A549 treated with RU486 at 1 μM for 4 hours (cell line): ENCODE measurements around the gene TTLL3. TPM values are rescaled to one million over a fixed set of nuclear protein-coding genes. Genes with fewer than 3 reads are reported as not detected.

Experiments used
- total RNA-seq: library from RNA; stranded (reverse); fragments of 200-300 nt; extraction: Qiagen RNA extraction; gene quantifications from 5 replicates; pipeline ENCODE4 v1.2.3, GENCODE V29; 2022; ENCODE audit warnings: low read depth

The TTLL3 gene, protein sequence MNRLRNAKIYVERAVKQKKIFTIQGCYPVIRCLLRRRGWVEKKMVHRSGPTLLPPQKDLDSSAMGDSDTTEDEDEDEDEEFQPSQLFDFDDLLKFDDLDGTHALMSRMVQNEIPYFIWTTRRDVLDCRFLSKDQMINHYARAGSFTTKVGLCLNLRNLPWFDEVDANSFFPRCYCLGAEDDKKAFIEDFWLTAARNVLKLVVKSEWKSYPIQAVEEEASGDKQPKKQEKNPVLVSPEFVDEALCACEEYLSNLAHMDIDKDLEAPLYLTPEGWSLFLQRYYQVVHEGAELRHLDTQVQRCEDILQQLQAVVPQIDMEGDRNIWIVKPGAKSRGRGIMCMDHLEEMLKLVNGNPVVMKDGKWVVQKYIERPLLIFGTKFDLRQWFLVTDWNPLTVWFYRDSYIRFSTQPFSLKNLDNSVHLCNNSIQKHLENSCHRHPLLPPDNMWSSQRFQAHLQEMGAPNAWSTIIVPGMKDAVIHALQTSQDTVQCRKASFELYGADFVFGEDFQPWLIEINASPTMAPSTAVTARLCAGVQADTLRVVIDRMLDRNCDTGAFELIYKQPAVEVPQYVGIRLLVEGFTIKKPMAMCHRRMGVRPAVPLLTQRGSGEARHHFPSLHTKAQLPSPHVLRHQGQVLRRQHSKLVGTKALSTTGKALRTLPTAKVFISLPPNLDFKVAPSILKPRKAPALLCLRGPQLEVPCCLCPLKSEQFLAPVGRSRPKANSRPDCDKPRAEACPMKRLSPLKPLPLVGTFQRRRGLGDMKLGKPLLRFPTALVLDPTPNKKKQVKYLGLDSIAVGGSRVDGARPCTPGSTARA
- 4.8 to 7.9 TPM (median 6.8 TPM) in 5 replicates for total RNA-seq

DNA sequence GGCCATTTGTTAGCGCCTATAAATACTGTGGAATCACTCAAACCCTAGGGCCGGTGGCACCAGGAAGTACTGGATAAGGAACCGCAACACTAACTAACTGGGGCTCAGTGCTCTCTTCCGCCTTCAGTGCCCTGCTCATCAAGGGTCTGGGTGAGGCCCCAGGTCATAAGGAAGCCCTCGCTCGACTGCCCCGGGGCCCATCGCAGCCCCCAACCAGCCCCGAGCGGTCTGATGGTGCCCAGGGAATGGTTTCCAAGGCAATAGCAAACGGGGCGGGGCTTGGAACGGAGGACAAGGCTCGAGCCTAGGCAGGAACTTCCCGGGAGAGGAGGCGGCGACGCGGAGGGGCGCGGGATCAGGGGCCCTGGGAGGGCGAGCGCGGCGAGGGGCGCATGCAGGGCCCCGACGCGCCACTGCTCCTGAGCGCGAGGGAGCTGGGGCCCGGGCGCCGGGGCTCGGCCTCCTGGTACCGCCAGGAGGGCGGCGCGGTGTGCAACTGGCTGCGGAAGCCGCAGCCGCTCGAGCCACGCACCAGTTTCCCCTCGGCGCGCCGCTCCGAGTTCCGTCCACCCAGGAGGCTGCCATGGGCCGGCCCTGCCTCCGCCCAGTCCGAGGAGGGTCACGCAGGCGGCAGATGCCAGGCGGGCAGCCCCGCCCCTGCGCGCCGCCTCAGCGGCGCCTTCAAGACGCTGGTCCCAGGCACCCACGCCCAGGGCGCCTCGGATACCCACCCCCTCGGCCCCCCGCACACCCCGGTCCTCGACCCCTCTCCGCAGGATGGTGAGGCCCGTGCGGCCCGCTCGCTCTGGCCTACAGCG, at the start of gene TTLL3:
TSS of gene TTLL3 (plus strand) at position 648 of the 818 bp plus-strand sequence. CDS start 400 bp downstream, outside the sequence.

DNA sequence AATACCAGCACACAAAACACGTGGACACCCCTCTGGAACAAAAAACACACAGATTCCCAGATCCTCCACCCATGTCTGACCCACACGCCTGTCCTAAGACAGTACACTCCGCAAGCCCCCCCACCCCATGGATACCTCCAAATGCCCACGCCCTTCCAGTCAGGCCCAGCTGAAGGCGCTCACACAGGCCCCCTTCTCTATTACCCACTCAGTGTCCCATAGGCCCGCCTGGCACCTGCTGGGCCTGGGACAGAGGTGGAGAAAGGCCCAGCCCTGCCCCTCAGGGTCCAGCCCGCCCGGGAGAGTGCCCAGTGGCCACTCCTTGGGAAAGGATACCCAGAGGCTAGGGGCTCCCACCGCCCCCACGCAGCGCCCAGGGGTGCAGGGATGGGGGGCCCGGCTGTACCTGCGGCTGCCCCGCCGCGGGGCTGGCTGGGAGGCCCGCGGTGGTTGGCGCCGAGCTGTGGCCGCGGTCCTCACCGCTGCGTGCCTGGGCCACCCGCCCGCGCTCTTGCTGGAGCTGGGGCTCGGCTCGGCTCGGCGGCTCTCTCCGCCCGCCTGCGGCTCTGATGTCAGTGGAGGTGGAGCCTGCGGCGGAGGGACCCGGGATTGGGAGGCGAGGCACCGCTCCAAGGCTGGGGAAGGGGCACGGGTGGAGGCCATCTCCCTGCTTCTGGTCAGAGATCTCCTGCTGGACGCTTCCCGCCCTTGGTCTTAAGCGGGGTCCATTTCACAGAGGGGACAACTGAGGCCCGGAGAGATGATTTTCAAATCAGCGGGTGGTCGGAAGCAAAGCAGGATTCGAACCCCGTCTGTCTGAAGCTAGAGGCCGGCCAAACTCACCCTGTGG, 40.4 kb upstream of the TTLL3 start, which contains the start of gene CAMK1:
TSS of gene CAMK1 (minus strand) at position 522 of the 850 bp plus-strand sequence. CDS start 2,198 bp downstream, outside the sequence.

DNA sequence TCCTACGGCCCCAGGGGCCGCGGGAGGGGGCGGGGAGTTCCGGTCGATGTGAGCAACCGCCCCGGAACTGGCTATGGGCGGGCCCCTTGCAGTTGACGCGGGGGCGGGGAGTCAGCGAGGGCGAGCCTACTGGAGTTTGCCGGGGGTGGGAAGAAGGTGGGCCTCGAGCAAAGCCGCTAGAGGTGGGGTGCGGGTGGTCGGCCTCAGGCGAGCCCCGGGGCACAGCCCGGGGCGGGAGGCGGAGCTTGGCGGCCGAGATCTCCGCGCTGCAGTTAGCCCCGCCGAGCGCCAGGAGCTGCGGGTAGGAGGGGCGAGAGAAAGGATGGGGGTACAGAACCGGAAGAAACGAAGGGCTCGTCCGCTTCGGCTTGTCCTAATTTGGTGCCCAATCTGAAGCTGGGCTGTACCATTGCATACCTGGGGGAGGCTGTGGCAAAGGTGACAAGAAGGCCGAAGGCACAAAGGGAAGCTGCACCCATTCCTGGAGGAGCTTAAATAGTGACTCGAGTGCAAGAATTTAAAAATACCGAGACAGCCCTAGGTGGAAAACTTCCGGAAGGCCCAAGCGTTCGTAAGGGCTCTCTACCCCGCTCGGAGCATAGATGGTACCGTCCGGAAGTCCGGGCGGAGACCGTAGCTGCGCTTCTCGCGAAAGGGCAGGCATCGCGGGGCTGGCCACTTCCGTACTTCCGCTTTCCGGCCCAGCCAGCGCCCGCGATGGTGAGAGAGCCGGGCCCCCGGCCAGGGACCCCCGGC, 17.5 kb upstream of the TTLL3 start, which contains the start of the genes ARPC4 and TADA3:
TSS of gene ARPC4 (plus strand) at position 678 of the 756 bp plus-strand sequence. CDS start at position 718, 40 bp downstream.
TSS of gene TADA3 (minus strand) at position 69 of the 756 bp plus-strand sequence. CDS start 1,007 bp downstream, outside the sequence.

DNA sequence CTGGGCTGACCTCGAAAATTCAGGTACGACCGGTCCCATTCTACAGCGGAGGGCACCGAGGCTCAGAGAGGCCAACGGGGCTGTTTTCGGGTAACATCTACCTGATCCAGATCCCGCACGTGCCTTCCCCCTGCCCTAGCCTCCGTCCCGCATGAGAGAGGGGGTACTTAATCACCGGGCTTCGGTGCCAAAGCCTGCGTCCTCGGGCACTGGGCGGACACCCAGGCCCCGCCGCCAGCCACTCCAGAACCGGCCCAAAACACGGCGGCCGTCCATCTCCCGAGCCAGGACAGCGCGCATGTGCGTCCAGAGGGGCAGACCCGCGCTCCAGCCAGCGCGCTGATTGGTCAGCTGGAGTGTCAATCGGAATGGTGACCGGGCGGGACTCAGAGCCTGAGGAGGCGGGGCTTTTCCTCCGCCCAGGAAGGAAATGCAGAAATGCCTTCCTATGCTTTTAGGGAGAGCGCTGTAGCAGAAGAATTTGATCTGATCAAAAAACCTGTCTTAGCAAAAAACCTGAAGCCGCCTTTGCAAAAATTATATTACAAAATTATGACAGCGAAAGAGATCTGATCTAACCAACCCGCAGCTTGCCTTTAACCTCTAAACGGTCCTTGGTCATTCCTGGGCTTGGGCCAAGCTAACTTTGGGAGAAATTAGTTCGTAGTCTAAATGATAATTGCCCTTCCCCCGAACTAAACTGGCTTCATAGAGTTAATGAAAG, 33.8 kb downstream of the TTLL3 start, which contains the start of gene RPUSD3:
TSS of gene RPUSD3 (minus strand) at position 294 of the 724 bp plus-strand sequence. CDS start at position 276, 18 bp downstream.

DNA sequence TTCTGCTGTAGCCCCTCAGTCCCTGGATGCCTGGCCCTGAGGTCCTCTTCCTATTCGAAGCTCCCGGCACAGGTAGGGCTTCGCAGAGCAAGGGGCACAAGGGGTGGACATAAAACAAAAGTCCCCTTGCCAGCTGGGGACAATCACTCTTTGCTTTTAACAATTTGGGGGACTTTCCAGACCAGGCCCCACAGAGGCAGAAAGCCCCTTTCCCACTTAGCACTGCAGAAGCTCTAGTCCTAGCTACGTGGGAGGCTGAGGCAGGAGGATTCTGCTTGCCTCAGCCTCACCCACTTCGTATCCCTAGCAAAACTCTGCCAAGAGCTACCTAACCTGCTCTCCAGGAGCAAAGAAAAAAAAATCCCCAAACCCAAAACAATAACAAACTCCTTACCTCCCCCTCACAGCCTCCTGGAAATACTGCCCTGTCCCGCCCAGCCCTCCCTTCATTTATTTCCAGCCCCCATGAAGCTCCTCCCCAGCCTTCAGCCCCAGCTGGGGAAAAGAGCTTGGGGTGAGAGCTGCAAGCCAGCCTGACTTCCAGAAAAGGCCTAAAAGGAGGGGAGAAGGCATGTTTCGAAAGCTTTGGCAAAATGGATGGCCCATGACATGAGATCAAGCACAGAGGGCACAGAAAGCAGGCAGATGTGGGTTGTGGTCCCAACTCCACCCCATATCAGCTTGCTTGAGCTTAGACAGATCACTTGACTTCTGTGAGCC, 69.9 kb downstream of the TTLL3 start, which contains the start of gene CIDEC:
TSS of gene CIDEC (minus strand) at position 424 of the 720 bp plus-strand sequence. CDS start 1,767 bp downstream, outside the sequence.

Other genes starting within 250 kb of the TTLL3 start
- gene MTMR14, start 160.8 kb upstream of the TTLL3 start, total RNA-seq = 25.0 to 31.7 TPM (median 27.5 TPM) in 5 replicates
- gene CPNE9, start 106.4 kb upstream of the TTLL3 start, total RNA-seq = 0.08 to 0.27 TPM (median 0.18 TPM) in 4 of 5 replicates, not detected in the other
- 16.1 to 19.8 TPM (median 18.8 TPM) in 5 replicates for gene BRPF1, start 78.5 kb upstream of the TTLL3 start, total RNA-seq
- gene OGG1, start 60.3 kb upstream of the TTLL3 start, total RNA-seq = 12.4 to 19.0 TPM (median 17.0 TPM) in 5 replicates
- gene CAMK1, start 40.3 kb upstream of the TTLL3 start, total RNA-seq = 14.6 to 18.5 TPM (median 17.7 TPM) in 5 replicates
- gene TADA3, start 17.8 kb upstream of the TTLL3 start, total RNA-seq = 50.5 to 61.6 TPM (median 57.4 TPM) in 5 replicates
- gene ARPC4, start 17.2 kb upstream of the TTLL3 start, total RNA-seq = 143 to 238 TPM (median 179 TPM) in 5 replicates
- gene RPUSD3, start 33.7 kb downstream of the TTLL3 start, total RNA-seq = 33.0 to 48.2 TPM (median 42.5 TPM) in 5 replicates
- 5.4 to 9.2 TPM (median 6.6 TPM) in 5 replicates for gene CIDEC, start 70.0 kb downstream of the TTLL3 start, total RNA-seq
- gene JAGN1, start 80.3 kb downstream of the TTLL3 start, total RNA-seq = 52.3 to 76.8 TPM (median 67.9 TPM) in 5 replicates
- 0.88 to 1.8 TPM (median 1.5 TPM) in 5 replicates for gene IL17RE, start 92.6 kb downstream of the TTLL3 start, total RNA-seq
- gene IL17RC, start 106.8 kb downstream of the TTLL3 start, total RNA-seq = 11.9 to 16.6 TPM (median 13.0 TPM) in 5 replicates
- gene CRELD1, start 123.6 kb downstream of the TTLL3 start, total RNA-seq = 8.4 to 12.0 TPM (median 11.6 TPM) in 5 replicates
- 0.82 to 1.8 TPM (median 1.7 TPM) in 5 replicates for gene PRRT3, start 142.1 kb downstream of the TTLL3 start, total RNA-seq
- gene EMC3, start 176.6 kb downstream of the TTLL3 start, total RNA-seq = 112 to 132 TPM (median 117 TPM) in 5 replicates
- 14.3 to 25.2 TPM (median 17.6 TPM) in 5 replicates for gene FANCD2, start 216.2 kb downstream of the TTLL3 start, total RNA-seq